ENCODE measurements around the gene SPACA7. TPM values are rescaled to one million over a fixed set of nuclear protein-coding genes. Genes with fewer than 3 reads are reported as not detected.

Gene SPACA7
- total and polyA plus RNA-seq, 2 of the 13 experiments (the other 11 are each of a cell fraction or from before 2014, with no cell fraction given) = not detected

GRCh38 chr13:112443995-112444311 is 67.8 kb downstream of the SPACA7 start:
- Histone ChIP-seq H3K9ac (ENCODE audit: insufficient read depth, low read depth, low read length) (no peak overlapping the region), H3K4me1 (ENCODE audit: insufficient read depth, low read length) (no peaks in the 10 kb centered on the region), H2AFZ (ENCODE audit: low read length) (no peak overlapping the region), H3K27me3 (ENCODE audit: control insufficient read depth in 1 of 2, insufficient read depth in 2 of 2, low read length in 2 of 2) (peaks cover 10 to 82% of the 10 kb centered on the region in 2 experiments), H3K79me2 (ENCODE audit: insufficient read depth, low read length) (no peaks in the 10 kb centered on the region), H3K4me3 (replicated peaks in 1 of 3; ENCODE audit: insufficient read depth in 1 of 3, low read depth in 2 of 3, low read length in 3 of 3) (no peak overlapping the region), H3K9me3 (ENCODE audit: low read length) (no peaks in the 10 kb centered on the region), H3K4me2 (ENCODE audit: low read depth, low read length) (no peak overlapping the region), H4K20me1 (ENCODE audit: insufficient read depth, low read length) (no peaks in the 10 kb centered on the region), H3K36me3 (replicated peaks in 1 of 2; ENCODE audit: control insufficient read depth in 1 of 2, insufficient read depth in 2 of 2, low read length in 2 of 2) (no peaks in the 10 kb centered on the region), H3K27ac (ENCODE audit: extremely low read length, insufficient read depth, low read length) (no peak overlapping the region)
- FAIRE-seq = no peak
- intact Hi-C loops (cut with micrococcal nuclease; ENCODE audit: unreplicated experiment) = loop anchor here (2.0 kb wide), 1 partner anchor 163 kb away; no protein-coding TSS in a partner anchor
- peak; percentile 92 for ATAC-seq
- WGBS (ENCODE audit: low lambda C conversion rate) = no CpG with 5 or more reads among the region's 10 CpGs
- POLR2A ChIA-PET = no interaction called here
- no TSS peak for BruUV-seq (replicated peaks)
- in situ Hi-C loops (cut with HindIII; ENCODE audit: extremely low pct_ligation_motif_present, low pct_unique_long_range_greater_than_20kb) = loop anchor here (5.0 to 25.0 kb wide), 2 partner anchors 232 to 972 kb away; no protein-coding TSS in a partner anchor
- peak; percentile 44 for DNase-seq (ENCODE audit: low spot score)
- CTCF ChIA-PET (ENCODE audit: low intra/inter-chr PET ratio, low total read pairs) = interaction anchor here (1.1 to 3.5 kb wide), 2 partner anchors 939 to 969 kb away, joined by 4 to 32 read pairs; no protein-coding TSS in a partner anchor
- TF ChIP-seq PAF1 (CRISPR knock-in tag; IDR thresholded peaks at IDR 0.05) (no peak), THYN1 (CRISPR knock-in tag; IDR thresholded peaks at IDR 0.05; ENCODE audit: borderline replicate concordance, low read depth) (no peak), DZIP1 (CRISPR knock-in tag; IDR thresholded peaks at IDR 0.05) (no peak), ETV5 (CRISPR knock-in tag; IDR thresholded peaks at IDR 0.05; ENCODE audit: borderline replicate concordance) (0 out of 2 replicates have a peak, but pooled peaks have one; percentile 11), ATF7-NPFF (CRISPR knock-in tag; IDR thresholded peaks at IDR 0.05; ENCODE audit: low read depth) (no peak), CENPX (CRISPR knock-in tag; IDR thresholded peaks at IDR 0.05) (no peak), FOSL2 (CRISPR knock-in tag; IDR thresholded peaks at IDR 0.05) (no peak), RORA (CRISPR knock-in tag; IDR thresholded peaks at IDR 0.05) (no peak), ZC3H4 (CRISPR knock-in tag; IDR thresholded peaks at IDR 0.05; ENCODE audit: borderline replicate concordance) (no peak), ZNF644 (CRISPR knock-in tag; IDR thresholded peaks at IDR 0.05; ENCODE audit: low read depth) (no peak), ZSCAN20 (CRISPR knock-in tag; IDR thresholded peaks at IDR 0.05; ENCODE audit: borderline replicate concordance) (no peak), RFX5 (IDR thresholded peaks at IDR 0.05; ENCODE audit: low read depth, low read length) (no peak), ZNF687 (CRISPR knock-in tag; IDR thresholded peaks at IDR 0.05) (peak; percentile 23; the same call in 1 of the 2 replicates), MBD4 (IDR thresholded peaks at IDR 0.05; ENCODE audit: borderline replicate concordance, low read length) (no peak), BHLHE40 (IDR thresholded peaks at IDR 0.05; ENCODE audit: low read length) (no peak), ZNF572 (CRISPR knock-in tag; IDR thresholded peaks at IDR 0.05) (no peak), TGIF2 (CRISPR knock-in tag; IDR thresholded peaks at IDR 0.05) (no peak)

All from HepG2 (cell line).